Pulmonary artery endothelial cell (primary cell): ENCODE results near the gene ELAVL1. TPM values are rescaled to one million over a fixed set of nuclear protein-coding genes. Genes with fewer than 3 reads are reported as not detected.

Source experiments
- DNase-seq: peaks from one replicate; pipeline ENCODE4 v3.0.0-alpha.2; 2011; ENCODE audit warnings: low read depth, low spot score
- total RNA-seq: library from RNA; depleted of rRNA; stranded (reverse); fragments of >200 nt; gene quantifications from 2 replicates; pipeline ENCODE4 v1.2.3, GENCODE V29; 2014

The ELAVL1 gene
- total RNA-seq, 1 donor from 2014 or later: 65.6 TPM

DNA sequence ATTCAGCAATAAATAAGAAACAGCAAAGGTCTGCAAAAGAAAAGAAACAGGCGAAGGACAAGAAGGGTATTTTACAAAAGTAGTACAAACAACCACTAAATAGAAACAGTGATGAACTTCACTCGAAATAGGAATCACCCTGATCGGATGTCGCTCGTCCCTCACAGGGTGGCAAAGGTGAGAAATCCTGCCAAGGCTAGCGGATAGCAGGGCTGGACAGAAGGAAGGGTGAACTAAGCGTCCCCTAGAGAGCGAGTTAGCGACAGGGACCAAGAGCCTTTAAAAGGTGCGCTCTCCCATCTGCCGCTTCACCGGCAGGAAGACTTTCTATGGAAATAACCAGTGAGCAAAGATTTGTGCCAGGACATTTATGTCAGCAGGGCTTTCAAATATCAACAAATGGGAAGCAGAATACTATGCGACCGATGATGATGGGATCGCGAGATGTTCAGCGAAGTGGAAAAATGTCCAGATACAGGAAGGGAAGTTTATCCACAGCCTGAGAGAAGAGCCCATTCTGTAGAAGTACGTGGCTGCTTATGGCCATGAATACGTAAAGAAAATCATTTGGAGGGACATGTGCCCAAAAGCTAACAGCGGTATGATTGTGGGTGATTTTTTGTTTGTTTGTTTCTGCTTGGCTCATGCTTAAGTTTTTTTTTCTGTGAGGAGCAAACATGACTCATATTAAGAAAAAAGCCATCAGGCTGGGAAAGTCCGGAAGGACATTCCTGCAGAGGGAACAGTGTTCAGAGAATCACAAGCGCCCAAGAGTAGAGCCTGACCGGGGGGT, 18.9 kb downstream of the ELAVL1 start:
- DNase-seq: no peak

DNA sequence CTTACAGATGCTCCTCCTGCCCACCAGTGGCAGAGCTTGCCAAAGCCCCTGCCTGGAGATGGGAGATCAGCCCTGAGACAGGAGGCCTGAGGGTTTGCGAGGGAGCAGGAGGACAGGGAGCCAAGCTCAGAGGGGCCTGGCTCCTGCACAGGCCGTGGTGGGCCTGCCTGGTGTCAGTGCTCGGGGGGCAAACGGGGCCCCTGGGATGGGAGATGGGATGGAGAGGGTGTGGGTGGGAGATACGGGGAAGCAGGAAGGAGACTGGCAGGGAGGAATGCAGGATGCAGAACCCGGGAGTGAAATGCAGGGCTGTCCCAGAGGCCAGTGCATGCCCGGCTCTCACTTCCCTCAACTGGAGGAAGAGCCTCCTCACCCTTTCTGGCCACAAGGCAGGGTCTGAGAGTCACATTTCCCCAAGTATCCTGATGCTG, 19.9 kb downstream of the ELAVL1 start:
- no peak for DNase-seq

DNA sequence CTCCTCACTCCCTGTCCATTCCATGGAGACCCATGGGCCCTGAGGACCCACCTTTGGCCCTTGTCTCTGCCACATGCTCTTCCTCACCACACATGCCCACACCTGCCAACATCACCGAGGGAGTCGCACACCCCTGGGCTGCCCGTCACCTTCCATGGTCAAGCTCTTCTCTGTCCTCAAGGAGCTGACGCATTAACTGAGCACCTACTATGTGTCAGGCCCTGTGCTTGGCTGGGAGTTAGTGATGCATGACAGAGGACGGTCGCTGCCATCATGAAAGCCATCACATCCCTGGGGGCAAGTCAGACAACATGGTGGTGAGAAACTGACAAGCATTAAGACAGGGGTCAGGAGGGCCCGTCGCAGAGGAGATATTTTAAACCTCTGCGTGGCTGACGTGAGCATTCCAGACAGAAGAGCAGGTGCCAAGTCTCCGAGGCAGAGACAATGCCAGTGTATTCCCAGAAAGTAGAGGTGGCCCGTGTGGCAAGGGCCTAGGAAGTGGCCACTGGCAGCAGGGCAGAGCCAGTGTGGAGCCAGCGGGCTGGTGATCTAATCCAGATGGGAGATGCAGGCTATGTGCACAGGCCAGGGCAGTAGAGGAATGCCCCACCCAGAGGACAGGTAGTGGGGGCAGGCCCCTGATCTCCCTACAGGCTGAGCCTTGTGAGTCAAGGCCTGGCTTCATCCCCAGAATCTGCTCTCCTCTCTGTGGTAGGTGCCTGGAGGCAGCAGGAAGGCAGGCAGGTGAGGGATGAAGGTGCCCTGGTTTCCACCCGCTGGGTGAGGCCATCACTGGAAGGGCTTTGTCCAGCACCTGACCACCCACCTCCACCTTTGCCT, 21.2 kb downstream of the ELAVL1 start:
- no peak for DNase-seq

DNA sequence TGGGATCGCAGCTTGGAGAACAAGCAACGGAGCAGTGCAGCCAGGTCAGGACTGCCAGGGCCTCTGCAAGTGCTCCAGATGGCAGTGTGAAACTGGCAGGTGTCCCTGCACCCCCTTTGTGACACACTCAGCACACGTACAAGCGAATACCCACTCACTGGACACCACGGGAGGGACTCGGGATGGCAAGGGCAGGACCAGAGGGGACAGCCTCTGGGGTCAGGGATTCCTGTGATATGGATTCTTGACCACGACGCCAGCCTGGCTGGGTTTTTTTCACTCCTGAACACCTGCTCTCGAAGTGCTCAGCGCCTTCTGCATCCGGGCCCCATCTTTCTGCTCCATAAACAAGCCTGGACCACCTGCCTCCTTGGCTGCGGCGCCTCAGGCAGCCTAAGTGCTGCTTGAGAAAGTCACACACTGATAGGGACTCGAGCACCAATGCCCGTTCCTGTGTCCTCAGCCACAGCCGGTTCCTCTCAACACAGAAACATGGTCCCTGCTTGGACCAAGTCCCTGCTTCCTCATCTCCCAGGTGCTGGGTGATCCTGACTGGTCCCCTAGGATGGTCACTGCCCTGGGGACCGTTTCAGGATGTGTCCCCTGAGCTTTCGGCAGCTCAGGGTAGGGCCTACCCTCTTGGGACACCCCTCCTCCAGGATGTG, 22.0 kb downstream of the ELAVL1 start:
- no peak for DNase-seq

GRCh38 chr19:7982651-7983099, 22.8 kb downstream of the ELAVL1 start:
- DNase-seq: no peak

GRCh38 chr19:7982103-7982502, 23.3 kb downstream of the ELAVL1 start:
- DNase-seq: no peak

DNA sequence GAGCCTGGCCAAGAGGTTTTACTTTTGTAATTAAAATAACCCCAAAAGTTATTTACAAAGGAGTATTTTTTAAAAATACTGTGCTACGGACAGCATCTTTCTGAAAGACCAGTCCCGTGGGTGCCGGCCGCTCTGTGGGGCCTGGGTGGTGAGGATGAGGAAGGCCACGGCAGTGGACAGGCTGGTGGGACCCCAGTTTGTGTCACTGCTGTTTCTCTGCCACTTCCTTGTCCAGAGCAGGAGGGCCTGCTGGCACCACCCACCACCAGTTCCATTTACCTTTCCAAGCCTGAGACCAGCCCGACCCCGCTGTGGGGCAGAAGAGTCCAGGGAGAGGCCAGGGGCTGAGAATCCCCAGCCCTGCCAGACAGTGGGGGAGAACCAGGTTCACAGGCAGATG, 23.8 kb downstream of the ELAVL1 start:
- no peak for DNase-seq

DNA sequence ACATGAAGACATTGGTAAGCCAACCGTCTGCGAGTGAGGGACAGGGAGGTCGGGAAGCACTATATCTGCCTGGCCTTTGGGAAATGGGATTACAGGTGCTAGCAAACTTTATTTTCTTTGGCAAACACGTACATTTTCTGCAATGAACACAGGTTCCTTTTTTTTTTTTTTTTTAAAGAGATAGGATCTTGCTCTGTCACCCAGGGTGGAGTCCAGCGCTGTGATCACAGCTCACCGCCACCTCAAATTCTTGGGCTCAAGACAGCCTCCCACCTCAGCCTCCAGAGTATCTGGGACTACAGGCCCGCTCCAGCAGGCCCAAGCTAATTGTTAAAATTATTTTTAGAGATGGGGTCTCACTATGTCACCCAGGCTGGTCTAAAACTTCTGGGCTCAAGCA, 24.2 kb downstream of the ELAVL1 start:
- no peak for DNase-seq

- DNase-seq: no peak
These were observed 24.8 kb downstream of the ELAVL1 start for GRCh38 chr19:7980635-7981121.

- no peak for DNase-seq
These were observed 25.3 kb downstream of the ELAVL1 start for GRCh38 chr19:7980168-7980567.

- DNase-seq: no peak
These were observed 25.9 kb downstream of the ELAVL1 start for GRCh38 chr19:7979559-7979958.

- DNase-seq: no peak
These were observed 26.4 kb downstream of the ELAVL1 start for GRCh38 chr19:7979011-7979410.

DNA sequence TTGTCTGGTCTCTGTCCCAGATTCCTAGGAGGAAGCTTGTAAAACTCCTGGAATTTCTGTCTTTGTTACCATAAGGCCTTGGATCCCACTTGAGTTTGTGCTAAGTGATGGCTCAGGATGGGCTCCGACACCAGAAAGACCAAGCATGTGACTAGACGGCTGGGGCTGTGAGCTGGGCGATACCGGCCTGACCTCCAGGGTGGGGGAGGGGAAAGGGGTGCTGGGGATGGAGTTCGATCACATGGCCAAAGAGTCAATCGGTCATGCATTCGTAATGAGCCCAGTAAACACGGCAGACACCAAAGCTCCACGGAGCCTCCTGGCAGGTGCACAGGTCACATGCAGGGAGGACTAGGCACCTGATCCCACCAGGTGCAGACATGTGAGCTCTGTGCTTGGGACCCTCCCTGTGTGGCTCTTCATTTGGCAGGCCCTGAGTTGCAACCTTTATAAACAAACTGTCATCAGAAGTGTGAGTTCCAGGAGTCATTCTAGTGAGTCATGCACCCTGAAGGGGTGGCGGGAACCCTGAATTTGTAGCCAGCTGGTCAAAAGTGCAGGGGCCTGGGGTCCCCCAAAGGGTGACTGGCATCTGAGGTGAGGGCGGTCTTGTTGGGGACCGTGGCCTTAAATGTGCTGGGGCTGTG, 27.1 kb downstream of the ELAVL1 start:
- no peak for DNase-seq

GRCh38 chr19:7977723-7978040, 27.8 kb downstream of the ELAVL1 start:
- no peak for DNase-seq

GRCh38 chr19:7977021-7977722, 28.3 kb downstream of the ELAVL1 start:
- no peak for DNase-seq

DNA sequence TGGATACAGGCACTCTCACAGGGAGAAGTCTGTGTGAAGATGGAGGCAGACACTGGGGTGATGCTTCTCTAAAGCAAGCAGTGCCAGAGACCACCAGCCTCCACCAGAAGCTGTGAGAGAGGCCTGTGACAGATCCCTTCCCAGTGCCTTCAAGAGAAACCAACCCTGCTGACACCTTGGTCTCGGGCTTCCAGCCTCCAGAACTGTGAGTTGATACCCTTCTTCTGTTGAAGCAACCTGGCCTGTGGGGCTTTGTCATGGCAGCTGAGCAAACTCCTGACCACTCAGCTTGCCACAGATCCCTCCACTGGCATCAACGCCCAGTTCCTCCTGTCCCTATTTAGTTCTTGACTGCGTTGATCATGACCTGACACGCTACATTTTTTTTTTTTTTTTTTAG, 29.0 kb downstream of the ELAVL1 start:
- no peak for DNase-seq

- no peak for DNase-seq
These were observed 30.4 kb downstream of the ELAVL1 start for GRCh38 chr19:7975037-7975436.

DNA sequence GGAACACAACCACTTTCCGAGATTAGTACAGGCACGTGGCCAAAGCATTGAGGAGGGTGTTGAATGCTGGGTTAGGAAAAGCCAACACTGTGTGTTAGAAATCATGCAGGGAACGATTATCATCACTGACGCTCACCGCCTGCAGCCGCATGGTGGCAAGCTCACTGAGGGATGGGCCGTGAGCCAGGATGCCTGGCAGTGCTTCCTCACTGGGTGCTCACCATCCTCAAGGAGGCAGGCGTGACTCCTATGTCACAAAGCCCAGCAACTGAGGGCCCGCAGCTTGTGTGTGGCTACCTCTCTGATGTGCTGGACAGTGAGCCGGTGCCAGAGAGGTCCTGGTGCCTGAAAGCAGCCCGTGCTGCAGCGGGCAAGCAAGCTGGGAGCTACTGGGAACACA, 31.6 kb downstream of the ELAVL1 start:
- DNase-seq: no peak

GRCh38 chr19:7971553-7972520, 33.6 kb downstream of the ELAVL1 start:
- DNase-seq: no peak
